ENCODE results near the gene SYTL1.

DNA sequence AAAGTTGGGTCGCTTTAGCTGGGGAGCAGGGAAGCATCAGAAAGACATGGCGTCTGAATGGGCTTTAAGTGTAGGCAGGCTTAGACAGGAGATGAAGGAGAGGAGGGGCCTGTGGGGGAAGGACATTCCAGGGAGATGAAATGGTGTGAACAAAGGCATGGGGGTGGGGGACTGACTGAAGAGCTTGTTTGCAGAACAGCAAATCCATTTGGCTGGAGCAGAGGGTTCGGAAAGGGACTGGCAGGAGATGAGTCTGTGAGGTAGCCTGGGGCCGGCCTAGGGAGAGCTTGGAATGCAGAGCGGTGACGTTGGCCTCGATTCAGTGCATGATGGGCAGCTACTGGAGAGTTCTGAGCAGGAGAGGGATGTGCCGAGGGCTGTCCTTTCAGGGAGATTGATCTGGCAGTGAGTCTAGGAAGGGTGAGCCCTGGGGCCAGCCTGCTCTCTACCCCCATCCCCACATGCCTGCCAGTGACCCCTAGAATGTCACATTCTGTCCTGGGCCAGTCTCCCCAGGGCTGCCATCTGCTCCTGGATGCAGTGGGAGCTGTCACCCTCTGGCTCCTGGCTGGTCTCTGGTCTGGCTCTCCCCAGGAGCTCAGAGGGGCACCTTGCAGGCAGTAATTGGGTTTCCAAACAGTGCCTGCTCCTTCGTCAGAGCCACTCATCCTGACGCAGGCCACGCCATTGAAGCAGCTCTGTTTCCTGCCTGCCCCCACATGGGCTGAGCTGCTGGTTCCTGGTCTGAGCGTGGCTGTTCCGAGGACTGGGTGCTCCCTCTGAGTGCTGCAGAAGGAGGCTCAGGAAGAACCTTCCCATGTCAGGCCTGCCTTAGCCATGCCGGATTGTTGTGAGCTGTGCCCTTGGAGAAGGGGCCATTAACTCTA, 42.2 kb upstream of the SYTL1 start:
- no peak for TF ChIP-seq POLR2AphosphoS5 (IDR thresholded peaks at IDR 0.05; ENCODE audit: low read depth, low read length)
- TF ChIP-seq TAF1 (IDR thresholded peaks at IDR 0.05; ENCODE audit: borderline replicate concordance, low read depth, low read length): no peak
